ENCODE measurements around the gene DPF1.

Gene DPF1

GRCh38 chr19:38201731-38202130 lies 22.3 kb downstream of the DPF1 start:
- DNase-seq (ENCODE audit: low read depth in 2 of 2): no peak

- DNase-seq (ENCODE audit: low read depth in 2 of 2): no peak
Measured at GRCh38 chr19:38199340-38199739, 24.7 kb downstream of the DPF1 start.

- no peak for DNase-seq (ENCODE audit: low read depth in 2 of 2)
Measured at GRCh38 chr19:38197937-38198704, 25.9 kb downstream of the DPF1 start.

GRCh38 chr19:38196948-38197656 lies 26.9 kb downstream of the DPF1 start:
- no peak for DNase-seq (ENCODE audit: low read depth in 2 of 2)

GRCh38 chr19:38196245-38196837 lies 27.7 kb downstream of the DPF1 start:
- no peak for DNase-seq (ENCODE audit: low read depth in 2 of 2)

GRCh38 chr19:38195237-38195636 lies 28.8 kb downstream of the DPF1 start:
- DNase-seq (ENCODE audit: low read depth in 2 of 2): no peak

GRCh38 chr19:38194061-38194701 lies 29.8 kb downstream of the DPF1 start:
- no peak for DNase-seq (ENCODE audit: low read depth in 2 of 2)

GRCh38 chr19:38193445-38193844 lies 30.6 kb downstream of the DPF1 start:
- no peak for DNase-seq (ENCODE audit: low read depth in 2 of 2)

GRCh38 chr19:38191747-38192146 lies 32.3 kb downstream of the DPF1 start:
- DNase-seq (ENCODE audit: low read depth in 2 of 2): no peak

GRCh38 chr19:38190793-38191192 lies 33.2 kb downstream of the DPF1 start:
- DNase-seq (ENCODE audit: low read depth in 2 of 2): no peak

- no peak for DNase-seq (ENCODE audit: low read depth in 2 of 2)
Measured at GRCh38 chr19:38190061-38190460, 34.0 kb downstream of the DPF1 start.

GRCh38 chr19:38185562-38185961 lies 38.5 kb downstream of the DPF1 start:
- no peak for DNase-seq (ENCODE audit: low read depth in 2 of 2)

GRCh38 chr19:38184815-38185214 lies 39.2 kb downstream of the DPF1 start:
- DNase-seq (ENCODE audit: low read depth in 2 of 2): no peak

- no peak for DNase-seq (ENCODE audit: low read depth in 2 of 2)
Measured at GRCh38 chr19:38183251-38183897, 40.6 kb downstream of the DPF1 start.

GRCh38 chr19:38182536-38183210 lies 41.3 kb downstream of the DPF1 start:
- DNase-seq (ENCODE audit: low read depth in 2 of 2): no peak

GRCh38 chr19:38180071-38180470 lies 44.0 kb downstream of the DPF1 start:
- no peak for DNase-seq (ENCODE audit: low read depth in 2 of 2)

- DNase-seq (ENCODE audit: low read depth in 2 of 2): no peak
Measured at GRCh38 chr19:38175422-38175821, 48.6 kb downstream of the DPF1 start.

- no peak for DNase-seq (ENCODE audit: low read depth in 2 of 2)
Measured at GRCh38 chr19:38173291-38174041, 50.6 kb downstream of the DPF1 start.

- no peak for DNase-seq (ENCODE audit: low read depth in 2 of 2)
Measured at GRCh38 chr19:38172001-38172400, 52.0 kb downstream of the DPF1 start.

GRCh38 chr19:38170334-38170733 lies 53.7 kb downstream of the DPF1 start:
- DNase-seq (ENCODE audit: low read depth in 2 of 2): no peak

- no peak for DNase-seq (ENCODE audit: low read depth in 2 of 2)
Measured at GRCh38 chr19:38168637-38169036, 55.4 kb downstream of the DPF1 start.
